Bronchus fibroblast of lung (primary cell): ENCODE results near the gene OTUD6A. TPM values are rescaled to one million over a fixed set of nuclear protein-coding genes. Genes with fewer than 3 reads are reported as not detected.

Experiments
- total RNA-seq: library from RNA; depleted of rRNA; stranded (reverse); fragments of >200 nt; gene quantifications from 2 replicates; pipeline ENCODE4 v1.2.3, GENCODE V29; 2015

The OTUD6A gene, protein sequence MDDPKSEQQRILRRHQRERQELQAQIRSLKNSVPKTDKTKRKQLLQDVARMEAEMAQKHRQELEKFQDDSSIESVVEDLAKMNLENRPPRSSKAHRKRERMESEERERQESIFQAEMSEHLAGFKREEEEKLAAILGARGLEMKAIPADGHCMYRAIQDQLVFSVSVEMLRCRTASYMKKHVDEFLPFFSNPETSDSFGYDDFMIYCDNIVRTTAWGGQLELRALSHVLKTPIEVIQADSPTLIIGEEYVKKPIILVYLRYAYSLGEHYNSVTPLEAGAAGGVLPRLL
- total RNA-seq, result not detected in 2 replicates

DNA sequence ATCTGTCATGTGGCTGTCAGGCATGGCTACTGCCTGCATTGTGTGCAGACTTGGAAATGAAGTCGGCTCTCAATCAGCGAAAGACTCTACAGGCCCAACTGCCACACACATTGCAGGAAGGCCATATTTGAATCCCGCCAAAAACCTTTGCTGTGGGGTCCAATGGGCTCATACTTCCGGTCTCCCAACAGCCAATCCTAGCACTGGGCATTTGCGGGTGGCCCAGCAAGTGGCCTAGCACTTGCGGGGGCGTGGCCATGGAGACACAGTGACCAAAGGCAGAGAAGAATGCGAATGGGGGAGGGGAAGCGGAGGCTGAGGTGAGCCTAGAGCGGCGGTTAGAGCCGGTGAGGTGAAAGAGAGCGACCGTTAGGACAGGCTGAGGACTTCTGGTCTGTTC is at the start of gene OTUD6A:
Gene OTUD6A (plus strand): TSS at position 382 of the 400 bp plus-strand sequence. CDS start 68 bp downstream, outside the sequence.

DNA sequence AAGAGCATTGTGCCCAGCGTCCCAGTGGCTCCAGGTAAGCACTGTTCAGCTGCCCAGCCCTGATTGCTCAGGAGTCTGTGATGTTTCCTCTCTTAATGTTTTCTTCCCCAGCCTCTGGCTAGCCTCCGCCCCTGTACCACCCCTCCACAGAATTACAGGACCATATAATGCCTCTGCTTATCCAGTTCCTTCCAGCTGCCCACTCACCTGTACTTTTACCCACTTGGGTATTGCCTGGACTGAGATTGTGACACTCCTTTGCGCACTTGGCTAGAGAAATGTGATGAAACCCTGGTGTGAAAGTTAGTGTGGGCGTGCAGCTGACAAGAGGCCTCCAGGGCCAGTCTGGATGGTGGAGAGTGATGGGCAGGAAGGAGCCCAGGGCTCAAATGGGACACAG is 12.3 kb upstream of the OTUD6A start, which contains the start of gene AWAT2:
Gene AWAT2 (minus strand): TSS at position 14 of the 400 bp plus-strand sequence. CDS start 6 bp downstream, at position 8.

Other genes starting within 250 kb of the OTUD6A start
- gene AWAT2, start 12.5 kb upstream of the OTUD6A start, total RNA-seq, result not detected in 2 replicates
- 46.2 and 48.8 TPM in 2 replicates for gene IGBP1, start 71.0 kb downstream of the OTUD6A start, total RNA-seq
- gene DGAT2L6, start 115.0 kb downstream of the OTUD6A start, total RNA-seq, result not detected in 2 replicates
- gene AWAT1, start 172.2 kb downstream of the OTUD6A start, total RNA-seq, result not detected in 2 replicates
- 0.15 TPM in 1 of 2 replicates, not detected in the other for gene P2RY4, start 197.7 kb downstream of the OTUD6A start, total RNA-seq
- not detected in 2 replicates for gene ARR3, start 205.9 kb downstream of the OTUD6A start, total RNA-seq
- not detected in 2 replicates for gene RAB41, start 219.7 kb downstream of the OTUD6A start, total RNA-seq
- gene PDZD11, start 227.5 kb downstream of the OTUD6A start, total RNA-seq, result 58.0 and 71.4 TPM in 2 replicates
- gene KIF4A, start 227.6 kb downstream of the OTUD6A start, total RNA-seq, result 17.7 and 17.8 TPM in 2 replicates